HG03442 (cell line): ENCODE data around the gene CFAP46.

Experiments used
- ATAC-seq: cut with Tn5 transposase; IDR thresholded peaks from one replicate; pipeline ENCODE4 v1.9.1; 2021; ENCODE audit warnings: mild to moderate bottlenecking, moderate library complexity; ENCODE audit not compliant: unreplicated experiment

CFAP46 gene

DNA sequence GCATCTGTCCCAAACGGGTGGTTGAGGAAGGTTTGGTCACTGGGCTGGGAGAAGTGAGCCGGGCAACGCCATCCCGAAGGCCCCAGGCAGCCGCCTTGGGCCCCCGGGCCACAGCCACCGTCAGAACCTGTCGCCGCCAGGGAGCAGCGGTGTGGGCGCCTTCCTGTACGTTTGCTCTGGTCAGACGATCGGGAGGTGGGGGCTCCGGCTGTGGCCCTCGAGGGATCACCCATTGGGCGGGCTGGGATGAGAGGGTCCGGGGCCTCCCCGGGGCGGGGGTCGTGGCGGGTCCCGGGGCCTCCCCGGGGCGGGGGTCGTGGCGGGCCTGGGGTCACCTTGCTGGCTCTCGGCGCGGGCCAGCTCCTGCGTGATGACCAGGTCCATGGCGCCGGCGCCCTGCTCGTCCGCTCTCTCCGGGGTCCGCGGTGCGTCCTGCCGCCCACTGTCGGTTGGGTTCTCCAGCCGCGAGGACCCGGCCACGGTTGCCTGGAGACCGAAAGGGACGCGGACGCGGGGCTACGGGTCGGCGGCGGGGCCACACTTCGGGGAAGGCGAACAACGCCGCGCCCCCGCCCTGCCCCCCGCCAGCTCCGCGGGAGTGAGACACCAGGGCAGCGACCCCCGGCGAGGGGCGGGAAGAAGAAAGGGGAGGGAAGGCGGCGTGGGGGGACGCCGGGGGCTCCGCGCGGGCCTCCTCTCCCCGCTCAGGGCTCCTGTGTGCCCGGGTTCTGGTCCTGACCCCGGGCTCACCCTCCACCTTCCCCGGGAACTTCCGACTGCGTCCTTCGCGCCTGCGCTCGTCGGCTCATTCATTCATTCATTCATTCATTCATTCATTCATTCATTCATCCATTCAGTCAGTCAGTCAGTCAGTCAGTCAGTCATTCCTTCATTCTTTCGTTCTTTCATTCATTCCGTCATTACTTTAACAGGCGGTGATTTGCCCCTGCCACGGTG, at the start of gene CFAP46:
TSS of gene CFAP46 (minus strand) at position 470 of the 957 bp plus-strand sequence. CDS start at position 384, 86 bp downstream.
- ATAC-seq, result no peak

DNA sequence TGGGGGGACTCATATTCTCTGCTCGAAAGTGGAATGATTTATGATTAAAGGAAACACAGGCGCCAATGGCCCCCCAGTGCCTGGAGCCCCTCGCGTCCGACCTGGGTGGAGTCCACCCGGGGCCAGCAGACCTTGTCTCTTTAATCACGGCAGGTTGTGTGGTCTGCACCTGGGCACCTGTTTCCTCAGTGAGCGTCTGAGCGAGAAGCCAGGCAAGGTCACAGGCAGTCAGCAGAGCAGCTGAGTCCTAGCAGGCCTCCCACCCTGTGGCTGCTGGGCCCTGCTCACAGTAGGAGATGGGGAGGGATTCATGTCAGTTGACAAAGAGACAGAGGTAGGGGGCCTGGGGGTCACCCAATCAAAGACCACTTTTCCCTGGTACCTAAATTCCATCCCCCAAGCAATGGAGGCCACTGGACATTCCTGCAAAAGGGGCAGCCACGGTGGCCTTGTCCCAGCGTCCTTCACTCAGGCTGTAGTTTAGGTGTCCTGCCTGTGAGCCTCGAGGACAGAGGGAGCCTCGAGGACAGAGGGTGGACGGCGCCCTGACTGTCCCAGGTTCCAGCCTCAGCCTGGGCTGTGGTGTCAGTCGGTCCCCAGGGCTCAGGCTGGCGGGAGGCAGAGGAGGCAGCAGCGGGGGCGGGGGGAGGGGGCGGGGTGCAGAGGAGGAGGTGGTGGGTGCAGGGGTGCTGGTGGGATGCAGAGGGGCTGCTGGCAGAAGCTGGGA, 49.5 kb upstream of the CFAP46 start:
- ATAC-seq, result no peak

DNA sequence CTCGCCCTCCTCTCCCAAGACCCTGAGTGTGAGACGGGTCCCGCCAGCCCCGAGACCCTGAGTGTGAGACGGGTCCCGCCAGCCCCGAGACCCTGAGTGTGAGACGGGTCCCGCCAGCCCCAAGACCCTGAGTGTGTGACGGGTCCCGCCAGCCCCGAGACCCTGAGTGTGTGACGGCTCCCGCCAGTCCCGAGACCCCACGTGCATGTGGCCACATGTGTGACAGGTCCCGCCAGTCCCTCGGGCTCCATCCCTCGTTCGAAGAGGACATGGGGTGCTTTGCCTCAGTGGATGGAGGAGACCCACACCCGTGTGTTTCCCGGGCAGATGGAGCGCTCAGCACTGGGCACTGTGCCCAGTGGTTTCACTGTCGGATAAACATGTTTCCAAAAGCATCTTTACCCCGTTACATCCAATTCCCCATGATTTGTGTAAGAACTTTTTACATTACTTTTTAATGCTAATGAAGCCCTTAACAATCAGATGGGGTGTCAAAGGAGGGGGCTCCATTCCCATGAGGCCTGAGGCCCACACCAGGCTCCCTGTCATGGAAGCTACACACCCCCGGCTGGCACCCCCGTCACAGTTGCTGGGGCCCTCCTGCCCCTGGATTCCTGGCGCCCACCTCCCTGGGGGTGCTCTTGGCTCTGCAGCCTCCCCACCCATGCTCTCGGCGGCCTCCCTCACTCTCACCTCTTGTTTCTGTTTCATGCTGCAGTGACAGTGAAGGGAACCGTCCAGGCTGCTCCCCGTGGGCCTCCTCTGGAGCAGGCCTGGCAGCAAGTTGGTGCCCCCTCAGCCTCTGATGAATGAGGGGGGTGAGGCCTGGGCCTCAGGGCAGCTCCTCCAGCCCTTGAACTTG, 48.5 kb upstream of the CFAP46 start:
- ATAC-seq, result no peak

DNA sequence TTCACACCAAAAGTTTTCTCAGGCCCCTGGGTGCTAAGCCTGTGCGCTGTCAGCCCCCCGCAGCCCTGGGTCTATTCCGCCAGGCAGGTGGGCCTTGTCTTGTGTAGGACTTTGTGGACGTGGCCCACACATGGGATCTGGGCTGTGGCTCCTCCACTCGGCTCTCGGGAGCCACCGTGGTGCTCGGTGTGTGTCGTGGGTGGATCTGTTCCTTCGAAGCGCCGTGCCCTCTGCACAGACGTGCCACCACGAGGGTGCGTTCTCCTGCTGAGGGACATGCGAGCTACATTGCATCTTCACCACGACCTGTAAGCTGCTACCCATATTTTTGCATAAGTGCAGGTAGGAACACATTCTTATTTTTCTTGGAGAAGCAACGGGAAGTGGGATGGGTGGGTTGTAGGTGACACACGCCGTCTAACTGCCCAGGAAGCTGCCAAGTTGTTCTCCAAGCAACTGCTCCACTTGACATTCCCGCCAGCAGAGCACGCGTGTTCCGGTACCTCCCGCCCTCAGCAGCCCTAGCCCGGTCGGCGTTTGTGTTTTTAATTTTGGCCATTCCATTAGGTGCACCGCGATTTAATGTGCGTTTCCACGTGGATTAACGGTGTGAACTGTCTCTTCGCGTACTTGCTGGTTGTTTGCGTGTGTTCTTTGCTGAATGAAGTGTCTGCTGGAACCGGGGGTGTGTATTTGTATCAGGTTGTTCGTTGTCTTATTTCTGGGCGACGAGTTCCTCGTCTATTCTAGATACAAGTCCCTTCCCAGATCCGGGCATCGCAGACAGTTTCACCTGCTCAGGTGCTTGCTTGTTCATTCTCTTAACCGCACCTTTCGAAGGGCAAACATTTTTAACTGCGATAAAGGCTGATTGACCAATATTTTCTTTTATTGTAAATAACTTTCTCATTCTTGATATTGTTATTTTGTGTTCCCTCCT, 47.4 kb upstream of the CFAP46 start:
- ATAC-seq, result no peak

DNA sequence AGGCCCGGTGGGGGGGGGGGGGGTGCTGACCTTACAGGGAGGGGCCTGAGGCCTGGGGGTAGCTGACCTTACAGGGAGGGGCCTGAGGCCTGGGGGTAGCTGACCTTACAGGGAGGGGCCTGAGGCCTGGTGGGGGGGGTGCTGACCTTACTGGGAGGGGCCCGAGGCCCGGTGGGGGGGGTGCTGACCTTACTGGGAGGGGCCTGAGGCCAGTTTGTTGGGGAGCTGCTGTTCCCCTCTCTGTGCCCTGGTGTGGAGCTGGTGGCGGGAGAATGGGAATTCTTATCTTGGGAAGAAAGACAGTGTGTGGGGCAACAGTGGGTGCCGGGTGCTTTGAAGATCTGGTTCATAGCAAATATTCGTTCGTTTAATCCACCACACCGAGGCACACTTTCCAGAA, 46.6 kb upstream of the CFAP46 start:
- ATAC-seq, result no peak

DNA sequence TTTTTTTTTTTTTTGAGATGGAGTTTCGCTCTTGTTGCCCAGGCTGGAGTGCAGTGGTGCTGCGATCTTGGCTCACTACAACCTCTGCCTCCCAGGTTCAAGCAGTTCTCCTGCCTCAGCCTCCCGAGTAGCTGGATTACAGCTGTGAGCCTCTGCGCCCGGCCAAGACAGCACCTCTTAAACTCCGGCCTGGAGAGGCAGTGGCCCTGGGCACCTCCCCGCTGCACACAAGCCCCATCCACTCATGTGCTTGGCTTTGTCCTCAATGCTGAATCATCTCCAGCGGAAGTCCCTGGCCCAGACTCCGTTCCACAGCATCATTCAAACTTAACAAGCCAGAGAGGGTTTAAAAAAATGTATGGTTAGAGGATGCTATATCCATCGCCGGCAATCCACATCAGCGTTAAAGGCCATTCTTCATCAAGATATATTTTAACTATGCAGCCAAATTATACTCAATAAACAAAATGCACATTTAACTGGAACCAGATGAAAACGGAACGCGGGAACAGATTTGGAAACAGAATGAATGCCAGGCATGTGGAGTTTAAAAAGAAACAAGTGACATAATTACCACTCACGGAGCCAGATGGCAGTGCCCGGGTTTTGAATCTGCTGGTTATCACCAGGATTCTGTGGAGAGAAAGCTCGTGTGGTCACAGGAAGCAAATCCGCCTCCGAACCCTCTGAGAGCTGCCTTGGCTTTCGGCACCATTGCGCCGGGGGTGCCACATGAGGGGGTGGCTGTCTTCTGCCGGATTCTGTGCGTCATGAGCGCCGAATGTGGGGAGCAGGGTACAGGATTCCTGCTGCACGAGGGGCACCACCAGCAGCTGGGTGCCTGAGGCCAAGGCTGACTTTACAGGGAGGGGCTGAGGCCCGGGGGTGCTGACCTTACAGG, 45.6 kb upstream of the CFAP46 start:
- no peak for ATAC-seq

DNA sequence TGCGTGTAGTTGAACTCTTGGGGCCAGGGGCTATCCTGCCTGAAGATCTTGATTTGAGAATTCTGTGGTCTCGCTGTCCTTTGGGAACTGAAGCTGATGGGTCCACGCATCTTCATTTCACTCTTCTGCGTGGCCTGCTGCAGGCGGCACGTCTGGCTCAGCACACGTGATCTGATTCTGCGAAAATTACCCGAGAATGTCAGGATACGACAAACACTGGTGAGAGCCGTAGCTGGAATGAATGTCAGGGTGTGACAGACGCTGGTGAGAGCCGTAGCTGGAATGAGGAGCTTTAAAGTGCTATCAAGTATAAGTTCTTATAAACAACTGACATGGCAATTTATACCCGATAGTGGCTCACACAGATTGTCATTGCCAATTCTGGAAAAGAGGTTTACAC, 44.6 kb upstream of the CFAP46 start:
- no peak for ATAC-seq

DNA sequence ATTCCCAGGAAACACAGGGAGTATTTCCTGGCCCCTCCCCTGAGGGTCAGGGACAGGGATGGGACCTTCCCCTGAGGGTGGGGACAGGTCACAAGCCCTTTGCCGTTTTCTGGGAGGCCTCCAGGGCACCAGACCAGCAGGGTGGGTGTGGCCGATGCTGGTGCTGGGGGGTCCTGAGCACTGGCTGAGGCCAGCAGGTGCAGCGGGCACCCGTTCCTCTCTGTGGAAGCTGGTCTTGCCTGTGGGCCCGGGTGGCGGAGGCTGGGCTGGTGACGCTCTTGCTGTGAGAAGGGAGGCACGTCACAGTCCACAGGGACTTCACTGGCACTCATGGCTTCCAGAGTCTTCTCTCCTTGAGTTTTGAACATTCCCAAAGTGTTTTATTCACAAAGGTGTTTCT, 44.2 kb upstream of the CFAP46 start:
- ATAC-seq, result no peak

DNA sequence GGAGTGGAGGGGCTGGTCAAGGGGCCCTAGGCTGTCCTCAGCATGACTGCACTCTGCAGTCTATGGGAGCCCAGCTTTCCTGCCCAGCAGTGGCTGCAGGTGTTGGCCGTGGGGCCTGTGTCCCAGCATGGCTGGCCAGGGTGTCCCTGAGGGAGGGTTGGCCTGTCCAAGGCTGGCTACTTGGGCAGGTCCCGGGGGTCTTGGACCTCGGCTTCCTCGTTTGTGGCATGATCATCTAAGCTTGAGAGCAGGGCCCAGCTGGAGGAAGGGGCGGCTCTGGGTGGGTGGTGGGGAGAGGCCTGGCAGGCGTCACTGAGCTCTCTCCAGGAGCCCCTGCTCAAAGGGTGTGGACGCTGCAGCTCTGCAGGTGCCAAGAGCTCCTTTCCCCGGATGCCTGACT, 43.7 kb upstream of the CFAP46 start:
- no peak for ATAC-seq

DNA sequence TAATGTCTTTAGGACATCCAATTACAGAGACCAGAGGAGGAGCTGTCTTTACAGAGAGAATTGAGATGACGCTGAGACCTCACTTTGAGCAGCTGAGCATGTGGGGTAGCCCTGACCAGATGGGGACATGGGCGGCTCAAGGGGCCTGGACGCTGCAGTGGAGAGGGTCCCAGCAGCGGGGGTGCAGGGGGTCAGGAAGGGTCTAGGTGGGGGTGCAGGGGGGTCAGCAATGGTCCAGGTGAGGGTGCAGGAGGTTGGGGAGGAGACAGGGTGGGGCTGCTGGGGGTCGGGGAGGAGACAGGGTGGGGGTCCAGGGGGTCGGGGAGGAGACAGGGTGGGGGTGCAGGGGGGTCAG, 43.2 kb upstream of the CFAP46 start:
- no peak for ATAC-seq

DNA sequence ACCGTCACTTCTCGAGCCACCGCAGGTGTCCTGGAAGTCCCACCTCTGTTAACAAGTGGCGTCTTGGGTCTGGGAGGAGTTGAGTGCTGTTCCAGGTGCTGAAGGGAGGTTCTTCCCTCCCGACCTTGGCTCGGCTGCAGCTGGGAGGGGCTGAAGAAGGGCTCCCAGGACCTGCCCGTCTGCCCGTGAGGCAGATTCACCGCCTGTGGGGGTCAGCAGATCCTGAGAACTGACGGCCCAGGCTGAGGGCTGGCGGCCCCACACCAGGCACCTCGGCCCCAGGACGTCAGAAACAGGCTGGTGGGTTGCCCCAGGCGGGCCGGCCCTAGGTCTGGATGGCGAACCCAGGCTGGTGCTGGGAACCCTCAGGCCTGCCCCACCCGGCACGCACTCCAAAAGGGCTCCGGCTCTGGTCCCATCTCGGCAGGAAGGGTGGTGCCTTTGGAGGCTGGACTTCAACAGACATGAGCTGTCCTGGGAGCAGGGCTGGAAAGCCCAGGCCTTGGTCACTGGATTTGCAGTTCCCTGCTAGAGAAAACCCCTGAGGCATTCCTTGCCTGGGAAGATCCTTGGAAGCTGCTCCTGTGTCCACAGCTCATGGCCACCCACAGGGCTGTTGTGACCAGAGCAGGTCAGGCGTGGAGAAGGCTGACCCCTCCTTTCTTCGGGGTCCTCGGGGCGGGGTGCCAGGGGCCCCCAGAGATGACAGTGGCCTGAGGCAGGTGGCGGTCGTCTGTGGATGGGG, 42.6 kb upstream of the CFAP46 start:
- no peak for ATAC-seq

DNA sequence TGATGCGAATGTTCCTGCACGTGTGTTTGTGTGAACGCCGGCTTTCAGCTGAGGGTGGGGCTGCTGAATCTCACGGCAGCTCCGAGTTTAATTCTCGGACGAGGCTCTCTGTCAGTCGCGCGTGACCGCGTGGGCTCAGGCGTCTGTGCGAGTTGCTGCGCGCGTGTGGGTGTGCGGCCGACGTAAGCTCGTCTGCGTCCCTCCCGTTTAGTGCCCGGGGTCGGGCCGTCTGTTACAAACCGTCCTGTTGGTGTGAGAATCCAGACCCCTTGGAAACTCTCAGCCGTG, 41.6 kb upstream of the CFAP46 start:
- ATAC-seq, result no peak

DNA sequence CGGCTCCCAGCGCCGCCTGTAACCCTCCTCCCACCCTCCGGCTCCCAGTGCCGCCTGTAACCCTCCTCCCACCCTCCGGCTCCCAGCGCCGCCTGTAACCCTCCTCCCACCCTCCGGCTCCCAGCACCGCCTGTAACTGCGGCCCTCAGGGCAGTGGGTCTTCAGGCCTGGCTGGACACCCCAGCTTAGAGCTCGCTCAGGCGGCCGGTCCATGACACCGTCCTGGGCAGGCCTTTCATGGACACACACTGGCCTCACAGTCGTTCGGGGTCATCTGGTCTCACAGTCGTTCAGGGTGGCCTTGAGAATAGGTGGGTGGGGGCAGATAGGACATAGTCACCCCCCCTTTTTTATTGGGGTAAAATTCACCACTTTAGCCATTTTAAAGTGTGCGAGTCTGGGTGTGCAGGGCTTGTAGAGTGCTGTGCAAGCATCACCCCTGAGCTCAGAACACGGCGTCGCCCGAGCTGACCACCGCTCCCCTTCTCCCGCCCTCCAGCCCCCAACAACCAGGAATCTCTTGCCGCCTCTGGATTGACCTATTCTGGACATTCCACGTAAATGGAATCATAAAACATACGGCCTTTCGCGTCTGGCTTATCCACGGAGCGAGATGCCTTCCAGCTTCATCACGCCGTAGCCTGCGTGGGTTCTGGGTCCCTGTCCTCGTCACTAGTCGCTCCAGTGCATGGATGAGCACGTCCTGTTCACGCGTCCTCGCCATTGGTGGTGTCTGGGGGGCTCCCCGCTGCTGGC, 41.1 kb upstream of the CFAP46 start:
- no peak for ATAC-seq

DNA sequence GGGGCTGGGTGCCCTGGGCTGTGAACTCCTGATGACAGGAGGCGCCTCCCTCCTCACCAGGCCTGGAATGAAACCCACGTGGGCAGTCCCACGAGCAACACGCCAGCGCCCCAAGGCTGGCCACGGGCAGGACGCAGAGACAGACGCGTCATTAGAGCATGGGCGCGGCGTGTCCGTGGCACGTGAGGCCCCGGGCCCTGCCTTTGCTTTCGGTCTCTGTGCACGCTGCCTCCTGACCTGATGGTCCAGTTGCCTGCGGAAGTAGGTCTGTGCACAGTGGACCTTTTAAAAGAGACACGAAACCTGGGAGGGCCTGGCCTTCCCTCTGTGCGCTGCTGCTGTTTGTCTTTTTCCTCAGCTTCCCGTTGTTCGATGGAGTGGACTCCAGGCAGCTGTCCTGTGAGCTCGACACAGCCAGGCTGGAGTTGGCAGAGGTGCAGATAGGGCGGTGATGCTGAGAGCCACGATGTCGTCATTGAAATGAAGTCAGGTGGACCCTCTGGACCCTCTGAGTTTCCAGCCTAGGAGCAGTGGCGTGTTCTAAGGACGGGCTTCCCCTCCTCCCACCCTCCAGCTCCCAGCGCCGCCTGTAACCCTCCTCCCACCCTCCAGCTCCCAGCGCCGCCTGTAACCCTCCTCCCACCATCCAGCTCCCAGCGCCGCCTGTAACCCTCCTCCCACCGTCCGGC, 40.1 kb upstream of the CFAP46 start:
- ATAC-seq, result no peak

DNA sequence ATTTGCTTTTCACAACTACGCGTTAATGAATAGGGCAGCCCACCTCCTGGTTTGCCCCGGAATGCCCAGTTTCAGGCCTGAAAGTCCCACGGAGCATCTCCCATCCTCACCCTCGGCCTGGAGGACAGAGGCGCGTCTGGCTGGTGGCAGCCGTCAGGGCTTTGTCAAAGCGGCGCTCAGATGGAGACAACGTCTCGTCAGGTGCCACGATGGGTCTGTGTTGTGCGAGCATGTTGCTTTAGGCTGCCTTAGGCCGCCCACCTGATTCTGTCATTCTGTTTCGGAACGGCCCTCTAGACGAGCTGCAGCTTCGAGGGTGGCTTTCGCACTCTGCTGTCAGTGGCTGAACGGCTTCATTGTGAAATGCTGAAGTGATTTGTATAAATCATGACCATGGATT, 39.4 kb upstream of the CFAP46 start:
- no peak for ATAC-seq

DNA sequence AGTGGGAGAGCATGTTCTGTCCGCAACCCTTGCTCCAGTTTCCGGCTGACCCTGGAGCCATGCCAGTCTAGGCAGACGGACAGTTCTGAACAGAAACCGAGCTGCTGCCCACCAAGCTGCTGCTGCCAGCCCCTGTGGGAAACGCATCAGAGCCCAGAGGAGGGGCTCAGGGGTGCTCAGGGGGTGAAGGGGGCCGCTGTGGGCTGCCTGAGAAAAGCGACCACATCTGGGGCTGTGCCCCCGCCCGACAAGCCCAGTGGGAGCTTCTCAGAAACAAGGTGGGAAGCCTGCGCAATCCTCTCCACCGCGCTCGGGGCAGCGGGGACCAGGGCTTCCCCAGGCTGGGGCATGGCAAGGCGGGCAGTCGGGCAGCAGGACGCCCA, 38.8 kb upstream of the CFAP46 start:
- ATAC-seq, result no peak

DNA sequence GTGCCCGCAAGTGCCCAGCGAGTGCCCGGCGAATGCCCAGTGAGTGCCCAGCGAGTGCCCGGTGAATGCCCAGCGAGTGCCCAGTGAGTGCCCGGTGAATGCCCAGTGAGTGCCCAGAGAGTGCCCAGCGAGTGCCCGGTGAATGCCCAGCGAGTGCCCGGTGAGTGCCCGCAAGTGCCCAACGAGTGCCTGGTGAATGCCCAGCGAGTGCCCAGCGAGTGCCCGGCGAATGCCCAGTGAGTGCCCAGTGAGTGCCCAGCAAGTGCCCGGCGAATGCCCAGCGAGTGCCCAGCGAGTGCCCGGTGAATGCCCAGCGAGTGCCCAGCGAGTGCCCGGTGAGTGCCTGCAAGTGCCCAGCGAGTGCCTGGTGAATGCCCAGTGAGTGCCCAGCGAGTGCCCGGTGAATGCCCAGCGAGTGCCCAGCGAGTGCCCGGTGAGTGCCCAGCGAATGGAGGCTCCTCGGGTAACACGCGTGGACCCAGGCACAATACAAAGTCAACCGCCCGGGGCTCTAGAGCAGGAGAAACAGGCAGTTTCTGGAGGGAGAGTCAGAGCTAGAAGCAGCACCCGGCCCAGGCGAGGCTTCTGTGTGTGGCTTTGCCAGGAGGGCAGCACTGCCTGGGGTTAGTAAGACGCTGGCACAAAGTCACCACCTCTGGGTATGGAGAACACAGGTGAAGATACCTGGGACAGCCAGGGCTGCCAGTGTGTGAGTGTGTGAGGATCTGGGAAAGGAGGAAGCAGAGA, 38.2 kb upstream of the CFAP46 start:
- ATAC-seq, result no peak
